DMS153 (cell line): ENCODE results near the gene WDR76.

Experiments used
- DNase-seq: peaks from one replicate; lab custom pipeline; 2025; lab: John Stamatoyannopoulos, UW

The WDR76 gene

DNA sequence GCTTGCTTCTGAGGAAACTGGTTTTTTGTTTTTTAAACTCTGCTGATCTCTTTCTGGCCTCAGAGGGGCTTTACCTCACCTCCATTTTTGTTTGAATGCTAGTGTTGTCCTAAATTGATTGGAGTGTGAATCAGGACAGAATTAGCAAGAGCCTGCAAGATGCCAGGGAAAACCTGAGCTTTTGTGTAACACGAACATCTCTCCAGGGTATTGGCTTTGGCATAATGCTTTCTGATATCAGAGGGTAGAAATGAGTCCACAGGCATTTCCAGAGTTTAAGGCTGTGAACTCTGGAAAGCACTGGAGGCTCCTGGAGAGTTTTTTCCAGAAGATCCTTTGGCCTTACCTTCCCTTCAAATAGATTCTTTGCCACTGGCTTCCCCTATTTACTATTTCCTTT lies 87.1 kb downstream of the WDR76 start:
- DNase-seq, result no peak

DNA sequence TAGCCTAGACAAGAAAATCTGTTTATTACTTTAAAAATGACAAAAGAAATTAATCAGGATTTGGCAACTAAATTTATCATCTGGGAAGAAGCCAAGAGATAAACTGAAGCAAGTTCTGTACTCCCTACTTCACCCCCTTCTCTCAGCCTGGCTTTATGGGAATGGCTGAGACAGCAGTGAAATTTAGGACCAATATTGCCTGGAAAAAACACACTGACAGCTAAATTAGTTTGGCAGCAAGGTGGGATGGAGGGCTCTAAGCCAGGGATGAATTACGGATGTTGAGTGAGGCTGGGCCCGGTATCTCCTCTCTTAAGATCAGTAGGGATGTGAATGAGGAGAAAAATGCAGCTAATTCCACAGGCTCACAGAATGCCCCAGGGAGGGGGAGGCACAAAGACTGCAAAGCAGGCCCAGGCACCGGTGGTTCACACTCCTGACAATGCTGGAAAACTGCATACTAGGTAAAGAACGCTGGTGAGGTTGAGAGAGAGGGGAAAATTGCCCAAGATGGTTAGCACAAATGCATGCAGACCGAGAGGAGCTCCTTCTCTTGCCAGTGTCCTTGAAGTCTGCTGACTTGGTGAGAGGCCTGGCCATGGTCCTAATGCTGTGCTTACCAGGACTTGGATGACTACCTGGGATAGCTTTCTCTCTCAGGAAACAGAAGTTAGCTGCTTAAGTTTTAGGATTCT lies 89.0 kb downstream of the WDR76 start:
- DNase-seq, result no peak

DNA sequence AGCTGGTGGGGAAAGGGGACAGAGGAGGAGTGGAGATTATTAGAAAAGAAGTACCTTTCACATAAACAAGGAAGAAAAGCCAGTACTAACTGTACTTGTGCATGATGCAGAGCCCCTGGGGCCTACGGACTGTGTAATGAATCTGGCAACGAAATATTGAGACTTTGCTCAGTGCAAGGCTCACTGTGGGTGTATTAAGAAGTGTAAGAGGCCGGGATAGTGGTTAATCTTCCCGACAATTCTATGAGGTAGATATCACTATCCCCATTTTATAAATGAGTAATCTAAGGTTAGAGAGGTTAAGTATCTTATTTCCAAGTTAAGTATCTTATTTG lies 89.5 kb downstream of the WDR76 start:
- no peak for DNase-seq
